ENCODE results near the gene ARID5B.

Gene ARID5B

GRCh38 chr10:62082729-62083411, 181.4 kb downstream of the ARID5B start:
- no peak for DNase-seq (ENCODE audit: low read depth)
- H3K4me3 ChIP-seq (ENCODE audit: low read depth, low read length) = no peak overlapping the region
- no peak for TF ChIP-seq CTCF (IDR thresholded peaks at IDR 0.05; ENCODE audit: low read depth, low read length, missing control alignments)
- in situ Hi-C loops (cut with HindIII; ENCODE audit: low sequenced_read_pairs) = no loop called here

GRCh38 chr10:62083412-62084267, 182.1 kb downstream of the ARID5B start:
- in situ Hi-C loops (cut with HindIII; ENCODE audit: low sequenced_read_pairs) = no loop called here
- no peak overlapping the region for H3K4me3 ChIP-seq (ENCODE audit: low read depth, low read length)
- DNase-seq (ENCODE audit: low read depth) = peak; percentile 36
- TF ChIP-seq CTCF (IDR thresholded peaks at IDR 0.05; ENCODE audit: low read depth, low read length, missing control alignments) = no peak

GRCh38 chr10:62084451-62084850, 183.0 kb downstream of the ARID5B start:
- in situ Hi-C loops (cut with HindIII; ENCODE audit: low sequenced_read_pairs) = no loop called here
- no peak for TF ChIP-seq CTCF (IDR thresholded peaks at IDR 0.05; ENCODE audit: low read depth, low read length, missing control alignments)
- no peak overlapping the region for H3K4me3 ChIP-seq (ENCODE audit: low read depth, low read length)
- no peak for DNase-seq (ENCODE audit: low read depth)

GRCh38 chr10:62085404-62085803, 183.9 kb downstream of the ARID5B start:
- H3K4me3 ChIP-seq (ENCODE audit: low read depth, low read length) = no peak overlapping the region
- no peak for DNase-seq (ENCODE audit: low read depth)
- in situ Hi-C loops (cut with HindIII; ENCODE audit: low sequenced_read_pairs) = no loop called here
- no peak for TF ChIP-seq CTCF (IDR thresholded peaks at IDR 0.05; ENCODE audit: low read depth, low read length, missing control alignments)

GRCh38 chr10:62085821-62086220, 184.3 kb downstream of the ARID5B start:
- TF ChIP-seq CTCF (IDR thresholded peaks at IDR 0.05; ENCODE audit: low read depth, low read length, missing control alignments) = no peak
- in situ Hi-C loops (cut with HindIII; ENCODE audit: low sequenced_read_pairs) = no loop called here
- DNase-seq (ENCODE audit: low read depth) = no peak
- no peak overlapping the region for H3K4me3 ChIP-seq (ENCODE audit: low read depth, low read length)

- H3K4me3 ChIP-seq (ENCODE audit: low read depth, low read length) = no peak overlapping the region
- no peak for DNase-seq (ENCODE audit: low read depth)
- in situ Hi-C loops (cut with HindIII; ENCODE audit: low sequenced_read_pairs) = no loop called here
- no peak for TF ChIP-seq CTCF (IDR thresholded peaks at IDR 0.05; ENCODE audit: low read depth, low read length, missing control alignments)
Observed at GRCh38 chr10:62087329-62087728, 185.8 kb downstream of the ARID5B start.

Measured in astrocyte of the cerebellum (primary cell).